NCI-H748 treated with DMSO at 0.1 percent for 48 hours (cell line): Measurements from ENCODE around the gene WNT5B.

Experiments
- DNase-seq: peaks from one replicate; lab custom pipeline; 2025; lab: John Stamatoyannopoulos, UW

The WNT5B gene

GRCh38 chr12:1630133-1630826 lies 1.2 kb downstream of the WNT5B start:
- no peak for DNase-seq

- DNase-seq, result no peak
Observed at GRCh38 chr12:1630827-1631591, 2.0 kb downstream of the WNT5B start.

GRCh38 chr12:1632702-1633101 lies 3.7 kb downstream of the WNT5B start:
- DNase-seq, result no peak

GRCh38 chr12:1633459-1633858 lies 4.4 kb downstream of the WNT5B start:
- DNase-seq, result no peak

GRCh38 chr12:1634149-1634548 lies 5.1 kb downstream of the WNT5B start:
- no peak for DNase-seq

- no peak for DNase-seq
Observed at GRCh38 chr12:1634590-1635191, 5.7 kb downstream of the WNT5B start.

- no peak for DNase-seq
Observed at GRCh38 chr12:1635301-1636095, 6.5 kb downstream of the WNT5B start.

GRCh38 chr12:1638203-1638602 lies 9.2 kb downstream of the WNT5B start:
- no peak for DNase-seq

- no peak for DNase-seq
Observed at GRCh38 chr12:1639538-1639937, 10.5 kb downstream of the WNT5B start.

GRCh38 chr12:1640328-1641234 lies 11.6 kb downstream of the WNT5B start:
- no peak for DNase-seq

GRCh38 chr12:1642513-1642912 lies 13.5 kb downstream of the WNT5B start:
- peak; percentile 7 for DNase-seq

GRCh38 chr12:1643043-1643442 lies 14.0 kb downstream of the WNT5B start:
- DNase-seq, result no peak

GRCh38 chr12:1643905-1644533 lies 15.0 kb downstream of the WNT5B start:
- DNase-seq, result no peak

GRCh38 chr12:1644534-1645438 lies 15.8 kb downstream of the WNT5B start:
- DNase-seq, result peak; percentile 27

GRCh38 chr12:1645819-1646218 lies 16.8 kb downstream of the WNT5B start:
- no peak for DNase-seq

GRCh38 chr12:1646569-1647284 lies 17.7 kb downstream of the WNT5B start:
- no peak for DNase-seq

- no peak for DNase-seq
Observed at GRCh38 chr12:1647285-1647669, 18.2 kb downstream of the WNT5B start.

- no peak for DNase-seq
Observed at GRCh38 chr12:1650260-1650977, 21.4 kb downstream of the WNT5B start.
